NT2/D1 (cell line): ENCODE data around the gene BANP.
"Not testable (repeated sequence)": the region's sequence is repeated elsewhere in the genome, so short reads cannot be mapped to it uniquely, and the experiment has no call there.

Source experiments
- SUZ12 ChIP-seq: IDR thresholded peaks from 2 replicates; pipeline ENCODE4 v1.6.1; 2011; ENCODE audit not compliant: insufficient read length, insufficient read depth; ENCODE audit errors: extremely low read depth
- YY1 ChIP-seq: IDR thresholded peaks from 2 replicates; pipeline ENCODE4 v1.6.1; 2011; ENCODE audit not compliant: insufficient read length, insufficient read depth
- ZNF274 ChIP-seq: IDR thresholded peaks from 2 replicates; pipeline ENCODE4 v1.6.1; 2011; ENCODE audit warnings: mild to moderate bottlenecking, low read depth, low read length

- not testable (repeated sequence) for TF ChIP-seq SUZ12, ZNF274, YY1
Measured at GRCh38 chr16:88036640-88036996, 85.4 kb downstream of the BANP start.
